ENCODE data around the gene ABCD4.

Gene ABCD4

GRCh38 chr14:74257941-74258763 lies 44.6 kb downstream of the ABCD4 start:
- DNase-seq: no peak

GRCh38 chr14:74257078-74257940 lies 45.4 kb downstream of the ABCD4 start:
- no peak for DNase-seq

GRCh38 chr14:74255281-74255680 lies 47.5 kb downstream of the ABCD4 start:
- DNase-seq: no peak

GRCh38 chr14:74249433-74250375 lies 53.0 kb downstream of the ABCD4 start:
- no peak for DNase-seq

GRCh38 chr14:74248017-74248416 lies 54.7 kb downstream of the ABCD4 start:
- DNase-seq: no peak

- DNase-seq: no peak
Measured at GRCh38 chr14:74246542-74246941, 56.2 kb downstream of the ABCD4 start.

GRCh38 chr14:74245292-74245691 lies 57.4 kb downstream of the ABCD4 start:
- no peak for DNase-seq

- no peak for DNase-seq
Measured at GRCh38 chr14:74244115-74244514, 58.6 kb downstream of the ABCD4 start.

GRCh38 chr14:74243051-74243450 lies 59.7 kb downstream of the ABCD4 start:
- DNase-seq: no peak

- DNase-seq: no peak
Measured at GRCh38 chr14:74242780-74243042, 60.0 kb downstream of the ABCD4 start.

GRCh38 chr14:74242021-74242779 lies 60.5 kb downstream of the ABCD4 start:
- no peak for DNase-seq

GRCh38 chr14:74241652-74242017 lies 61.1 kb downstream of the ABCD4 start:
- no peak for DNase-seq

- no peak for DNase-seq
Measured at GRCh38 chr14:74240794-74241651, 61.7 kb downstream of the ABCD4 start.

GRCh38 chr14:74239848-74240793 lies 62.6 kb downstream of the ABCD4 start:
- no peak for DNase-seq

GRCh38 chr14:74238974-74239847 lies 63.5 kb downstream of the ABCD4 start, which contains the start of gene VSX2:
TSS of gene VSX2 (plus strand) at chr14:74239449. CDS start at chr14:74239562, 113 bp downstream.
- no peak for DNase-seq

GRCh38 chr14:74237441-74237840 lies 65.3 kb downstream of the ABCD4 start:
- no peak for DNase-seq

Measured in NCI-H1436 treated with DMSO at 0.1 percent for 48 hours (cell line).